SK-N-MC (cell line): ENCODE measurements around the gene PDE6H.

Experiments
- EZH2 ChIP-seq: fragments of 200-600 bp; sonication (generic); IDR thresholded peaks from one replicate; pipeline ENCODE4 v1.6.1; 2017; ENCODE audit warnings: antibody characterized with exemption
- FOXP2 ChIP-seq: optimal IDR thresholded peaks from 2 replicates; pipeline ENCODE3; 2011; ENCODE audit warnings: mild to moderate bottlenecking, moderate library complexity; ENCODE audit not compliant: insufficient read depth; ENCODE audit errors: extremely low read length, control extremely low read depth
- POLR2AphosphoS5 ChIP-seq: IDR thresholded peaks from 2 replicates; pipeline ENCODE4 v1.6.1; 2012; ENCODE audit warnings: mild to moderate bottlenecking, low read depth, low read length, borderline replicate concordance

DNA sequence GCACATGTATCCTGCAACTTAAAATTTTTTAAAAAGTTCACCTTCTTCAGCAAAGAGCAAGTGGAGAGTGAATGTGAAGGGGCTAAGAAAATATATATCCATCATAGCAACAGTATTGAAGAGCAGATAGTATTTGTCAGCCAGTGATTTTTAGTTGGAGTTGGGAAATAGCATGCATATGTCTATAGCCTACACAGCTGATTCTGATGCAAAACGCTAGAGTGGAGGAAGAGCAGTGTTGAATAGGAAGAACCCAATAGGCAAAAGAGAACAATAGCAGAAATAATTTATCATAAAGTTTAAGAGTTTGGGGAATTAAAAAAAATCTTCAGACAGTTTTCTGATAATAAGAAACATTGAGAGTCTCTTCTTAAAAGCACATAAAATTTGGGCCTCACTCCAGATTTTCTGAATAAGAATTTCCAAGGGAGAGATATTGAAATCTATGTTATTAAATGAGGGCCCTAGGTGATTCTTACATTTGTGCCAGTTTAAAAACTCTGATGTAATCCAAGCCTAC, 12.0 kb downstream of the PDE6H start:
- no peak for TF ChIP-seq EZH2
- TF ChIP-seq POLR2AphosphoS5, result no peak
- TF ChIP-seq FOXP2, result no peak
